IPS-20b (cell line): Measurements from ENCODE around the gene NEUROG1.

Source experiments
- H3K27ac ChIP-seq: one replicate; pipeline ENCODE4 v1.5.1; 2013; ENCODE audit warnings: low read length
- H3K27me3 ChIP-seq: 2 replicates; pipeline ENCODE4 v1.6.1; 2013; ENCODE audit warnings: mild to moderate bottlenecking, low read length, inconsistent platforms; ENCODE audit not compliant: insufficient read depth
- H3K36me3 ChIP-seq: 2 replicates; pipeline ENCODE4 v1.6.1; 2013; ENCODE audit warnings: low read depth, mild to moderate bottlenecking, inconsistent platforms, low read length, moderate library complexity; ENCODE audit not compliant: insufficient read depth
- H3K4me1 ChIP-seq: 2 replicates; pipeline ENCODE4 v1.6.1; 2013; ENCODE audit warnings: mild to moderate bottlenecking, control low read depth, inconsistent platforms, low read length, moderate library complexity; ENCODE audit not compliant: insufficient read depth
- H3K4me3 ChIP-seq: 2 replicates; pipeline ENCODE4 v1.5.1; 2013; ENCODE audit warnings: mild to moderate bottlenecking, low read length, inconsistent platforms
- H3K9ac ChIP-seq: 2 replicates; pipeline ENCODE4 v1.6.1; 2013; ENCODE audit warnings: low read depth, mild to moderate bottlenecking, inconsistent platforms, low read length, moderate library complexity
- H3K9me3 ChIP-seq: 2 replicates; pipeline ENCODE4 v1.6.1; 2013; ENCODE audit warnings: mild to moderate bottlenecking, low read depth, low read length, inconsistent platforms; ENCODE audit not compliant: insufficient read depth

The NEUROG1 gene

GRCh38 chr5:135535820-135536801, at the start of gene NEUROG1:
NEUROG1 (minus strand) TSS chr5:135535964; CDS start chr5:135535690, 274 bp downstream.
- Histone ChIP-seq H3K9me3 (peaks cover 19% of the 10 kb centered on the region), H3K36me3 (no peaks in the 10 kb centered on the region), H3K4me3 (peak within 1 kb of the TSS; percentile 49; the same call in 1 of the 2 replicates), H3K9ac (no peak within 1 kb of the TSS), H3K27ac (no peak within 1 kb of the TSS), H3K27me3 (peaks cover 100% of the 10 kb centered on the region), H3K4me1 (peaks cover 6% of the 10 kb centered on the region; the same call in 1 of the 2 replicates)

- Histone ChIP-seq H3K36me3 (no peaks in the 10 kb centered on the region), H3K9me3 (no peaks in the 10 kb centered on the region), H3K4me3 (no peak overlapping the region), H3K4me1 (no peaks in the 10 kb centered on the region), H3K9ac (no peak overlapping the region), H3K27ac (no peak overlapping the region), H3K27me3 (peaks cover 35% of the 10 kb centered on the region)
These were observed 49.2 kb upstream of the NEUROG1 start for GRCh38 chr5:135584918-135585317.

- Histone ChIP-seq H3K9ac (no peak overlapping the region), H3K27me3 (peaks cover 42% of the 10 kb centered on the region), H3K36me3 (no peaks in the 10 kb centered on the region), H3K9me3 (no peaks in the 10 kb centered on the region), H3K4me1 (no peaks in the 10 kb centered on the region; the same call in 1 of the 2 replicates), H3K27ac (no peak overlapping the region), H3K4me3 (no peak overlapping the region)
These were observed 48.5 kb upstream of the NEUROG1 start for GRCh38 chr5:135584276-135584675.

GRCh38 chr5:135582099-135582781, 46.5 kb upstream of the NEUROG1 start:
- Histone ChIP-seq H3K9me3 (no peaks in the 10 kb centered on the region), H3K9ac (no peak overlapping the region), H3K36me3 (no peaks in the 10 kb centered on the region), H3K27ac (no peak overlapping the region), H3K4me3 (no peak overlapping the region), H3K27me3 (peaks cover 62% of the 10 kb centered on the region), H3K4me1 (peaks cover 5% of the 10 kb centered on the region)

GRCh38 chr5:135578685-135579341, 43.0 kb upstream of the NEUROG1 start, which contains the start of gene CXCL14:
CXCL14 (minus strand) TSS chr5:135578991; CDS start chr5:135578778, 213 bp downstream.
- peaks cover 88% of the 10 kb centered on the region for H3K27me3 ChIP-seq
- peaks cover 14% of the 10 kb centered on the region for H3K4me1 ChIP-seq
- no peak within 1 kb of the TSS for H3K27ac ChIP-seq
- H3K9me3 ChIP-seq = no peaks in the 10 kb centered on the region
- peak within 1 kb of the TSS; percentile 71 for H3K4me3 ChIP-seq
- H3K9ac ChIP-seq = 0 out of 2 replicates have a peak within 1 kb of the TSS, but pooled peaks have one; percentile 17
- H3K36me3 ChIP-seq = no peaks in the 10 kb centered on the region

- peaks cover 14% of the 10 kb centered on the region for H3K4me1 ChIP-seq
- H3K4me3 ChIP-seq = peak overlapping the region; percentile 71
- no peaks in the 10 kb centered on the region for H3K36me3 ChIP-seq
- no peaks in the 10 kb centered on the region for H3K9me3 ChIP-seq
- H3K9ac ChIP-seq = 0 out of 2 replicates have a peak overlapping the region, but pooled peaks have one; percentile 17
- H3K27me3 ChIP-seq = peaks cover 88% of the 10 kb centered on the region
- H3K27ac ChIP-seq = no peak overlapping the region
These were observed 42.5 kb upstream of the NEUROG1 start for GRCh38 chr5:135578305-135578684.

GRCh38 chr5:135577421-135577820, 41.7 kb upstream of the NEUROG1 start:
- Histone ChIP-seq H3K27ac (no peak overlapping the region), H3K4me3 (peak overlapping the region; percentile 71; the same call in 1 of the 2 replicates), H3K36me3 (no peaks in the 10 kb centered on the region), H3K9ac (no peak overlapping the region), H3K4me1 (peaks cover 14% of the 10 kb centered on the region), H3K9me3 (no peaks in the 10 kb centered on the region), H3K27me3 (peaks cover 81% of the 10 kb centered on the region)

GRCh38 chr5:135576075-135576599, 40.4 kb upstream of the NEUROG1 start:
- H3K9ac ChIP-seq = no peak overlapping the region
- no peaks in the 10 kb centered on the region for H3K36me3 ChIP-seq
- H3K27me3 ChIP-seq = peaks cover 69% of the 10 kb centered on the region
- H3K27ac ChIP-seq = no peak overlapping the region
- H3K4me3 ChIP-seq = no peak overlapping the region
- H3K4me1 ChIP-seq = peaks cover 14% of the 10 kb centered on the region
- no peaks in the 10 kb centered on the region for H3K9me3 ChIP-seq

GRCh38 chr5:135574493-135574892, 38.7 kb upstream of the NEUROG1 start:
- H3K4me1 ChIP-seq = peaks cover 14% of the 10 kb centered on the region
- H3K27me3 ChIP-seq = peaks cover 58% of the 10 kb centered on the region
- H3K4me3 ChIP-seq = no peak overlapping the region
- no peaks in the 10 kb centered on the region for H3K9me3 ChIP-seq
- no peaks in the 10 kb centered on the region for H3K36me3 ChIP-seq
- no peak overlapping the region for H3K9ac ChIP-seq
- H3K27ac ChIP-seq = no peak overlapping the region

GRCh38 chr5:135571902-135572301, 36.1 kb upstream of the NEUROG1 start:
- H3K9me3 ChIP-seq = no peaks in the 10 kb centered on the region
- no peak overlapping the region for H3K9ac ChIP-seq
- no peak overlapping the region for H3K4me3 ChIP-seq
- H3K4me1 ChIP-seq = peaks cover 6% of the 10 kb centered on the region
- H3K36me3 ChIP-seq = no peaks in the 10 kb centered on the region
- H3K27me3 ChIP-seq = peaks cover 33% of the 10 kb centered on the region
- no peak overlapping the region for H3K27ac ChIP-seq

GRCh38 chr5:135571066-135571609, 35.4 kb upstream of the NEUROG1 start:
- Histone ChIP-seq H3K36me3 (no peaks in the 10 kb centered on the region), H3K27ac (no peak overlapping the region), H3K9me3 (no peaks in the 10 kb centered on the region), H3K9ac (no peak overlapping the region), H3K4me3 (no peak overlapping the region), H3K4me1 (peaks cover under 1% of the 10 kb centered on the region; the same call in 1 of the 2 replicates), H3K27me3 (peaks cover 33% of the 10 kb centered on the region)
